OCI-LY7 (cell line): ENCODE data around the gene DCDC2C.

Source experiments
- CTCF ChIP-seq: fragments of 200-600 bp; sonication (generic); conservative IDR thresholded peaks from 2 replicates; pipeline ENCODE4 v1.5.1; 2014; ENCODE audit warnings: mild to moderate bottlenecking, antibody characterized with exemption, low read length, moderate library complexity, mixed read lengths
- EZH2phosphoT487 ChIP-seq: fragments of 200-600 bp; sonication (generic); IDR thresholded peaks from 2 replicates; pipeline ENCODE4 v1.6.1; 2018; ENCODE audit warnings: low read depth, borderline replicate concordance, mild to moderate bottlenecking, mixed run types, antibody characterized with exemption, low read length, moderate library complexity, mixed read lengths

GRCh38 chr2:3814706-3815245, 111.4 kb downstream of the DCDC2C start:
- no peak for TF ChIP-seq CTCF
- no peak for TF ChIP-seq EZH2phosphoT487
